K562 (cell line): ENCODE data around the gene ERVK3-1. TPM values are rescaled to one million over a fixed set of nuclear protein-coding genes. Genes with fewer than 3 reads are reported as not detected.

Experiments used
- ADNP ChIP-seq: fragments of 200-800 bp; sonication (Bioruptor generic); IDR thresholded peaks from 2 replicates; pipeline ENCODE4 v1.6.1; 2016; ENCODE audit warnings: missing genetic modification characterization, missing compliant biosample characterization
- ATF1 ChIP-seq, 2 experiments: fragments of 450-650 bp in 1 of 2; IDR thresholded peaks; 2 replicates each; pipeline ENCODE4 v1.6.1; 2016; ENCODE audit warnings: missing compliant biosample characterization in 1 of 2, missing genetic modification characterization in 1 of 2
- CBX1 ChIP-seq: sonication (generic); IDR thresholded peaks from 2 replicates; pipeline ENCODE4 v1.6.1; 2016; ENCODE audit warnings: antibody characterized with exemption, low read depth, mild to moderate bottlenecking
- ELF1 ChIP-seq: fragments of 200-800 bp; sonication (Bioruptor generic); IDR thresholded peaks from 2 replicates; pipeline ENCODE4 v1.6.1; 2016; ENCODE audit warnings: missing genetic modification characterization, missing compliant biosample characterization
- ELF2 ChIP-seq: fragments of 250-450 bp; sonication (Bioruptor Pico); IDR thresholded peaks from 2 replicates; pipeline ENCODE4 v1.5.0; 2021; ENCODE audit warnings: mild to moderate bottlenecking
- ETV1 ChIP-seq: fragments of 450-650 bp; conservative IDR thresholded peaks from 2 replicates; pipeline ENCODE4 v1.6.1; 2016; ENCODE audit warnings: missing genetic modification characterization, control low read depth, low read depth, missing compliant biosample characterization
- MITF ChIP-seq: IDR thresholded peaks from 2 replicates; pipeline ENCODE4 v1.6.1; 2014; ENCODE audit warnings: antibody characterized with exemption
- NFIX ChIP-seq: fragments of 250-450 bp; sonication (Bioruptor Pico); IDR thresholded peaks from 2 replicates; pipeline ENCODE4 v1.4.0; 2020; ENCODE audit warnings: low read depth, mild to moderate bottlenecking, moderate library complexity
- PHTF2 ChIP-seq: fragments of 250-450 bp; sonication (Bioruptor Pico); IDR thresholded peaks from 2 replicates; pipeline ENCODE4 v1.5.0; 2021; ENCODE audit warnings: mild to moderate bottlenecking
- POLR2H ChIP-seq: IDR thresholded peaks from 2 replicates; pipeline ENCODE4 v1.6.1; 2016; ENCODE audit warnings: missing genetic modification characterization, low read depth, mild to moderate bottlenecking, control low read depth, missing compliant biosample characterization, moderate library complexity
- PPARD ChIP-seq: fragments of 250-450 bp; sonication (Bioruptor Pico); IDR thresholded peaks from 2 replicates; pipeline ENCODE4 v1.8.0; 2022; ENCODE audit warnings: inconsistent platforms, mild to moderate bottlenecking, moderate library complexity
- PRPF4 ChIP-seq: fragments of 200-400 bp; formaldehyde crosslinking; IDR thresholded peaks from one replicate; pipeline ENCODE4 v1.6.1; 2017; ENCODE audit warnings: low read length, low read depth, mild to moderate bottlenecking; ENCODE audit not compliant: insufficient read depth, poor library complexity, severe bottlenecking
- RFX5 ChIP-seq: IDR thresholded peaks from 2 replicates; pipeline ENCODE4 v1.6.1; 2011; ENCODE audit warnings: low read depth, mild to moderate bottlenecking, improper control_type of control experiment, low read length
- SMARCB1 ChIP-seq: IDR thresholded peaks from 2 replicates; pipeline ENCODE4 v1.6.1; 2011; ENCODE audit warnings: improper control_type of control experiment, low read depth; ENCODE audit not compliant: insufficient read length
- SRSF1 ChIP-seq: fragments of 200-400 bp; formaldehyde crosslinking; IDR thresholded peaks from 2 replicates; pipeline ENCODE4 v1.6.1; 2017; ENCODE audit warnings: mild to moderate bottlenecking, low read depth, low read length, moderate library complexity
- TCF3 ChIP-seq: sonication (generic); formaldehyde crosslinking; IDR thresholded peaks from 2 replicates; pipeline ENCODE4 v1.4.0; 2020; ENCODE audit warnings: mild to moderate bottlenecking, missing genetic modification reagents
- XRCC5 ChIP-seq: fragments of 200-400 bp; formaldehyde crosslinking; IDR thresholded peaks from 2 replicates; pipeline ENCODE4 v1.6.1; 2017; ENCODE audit warnings: low read depth, mild to moderate bottlenecking, low read length
- ZBTB9 ChIP-seq: fragments of 450-650 bp; formaldehyde crosslinking; IDR thresholded peaks from 2 replicates; pipeline ENCODE4 v1.4.0; 2020; ENCODE audit warnings: mild to moderate bottlenecking, moderate library complexity
- ZEB2 ChIP-seq: fragments of 450-650 bp; IDR thresholded peaks from 2 replicates; pipeline ENCODE4 v1.6.1; 2016
- polyA plus RNA-seq, 8 experiments: library from polyadenylated mRNA; depleted of rRNA in 4 of 8; stranded (reverse) in 5 of 8; unstranded in 3 of 8; fragments of >200 nt; fragmentation: Nextera tagmentation in 2 of 8; fragmentation: Illumina TruSeq in 1 of 8; extraction: Ambion mirVana in 2 of 8; extraction: Trizol in 1 of 8; gene quantifications; 2 replicates each; pipeline versions ENCODE4 v1.2.1 to v1.2.3, GENCODE V29; 2011 to 2014; ENCODE audit warnings: inconsistent platforms in 1 of 8, missing spikeins in 1 of 8
- total RNA-seq, 7 experiments: library from RNA; depleted of rRNA in 6 of 7; stranded (reverse); fragments of >200 nt in 6 of 7; fragmentation: Illumina TruSeq in 2 of 7; extraction: Trizol in 2 of 7; gene quantifications; 2 replicates each; pipeline versions ENCODE4 v1.2.1 to v1.2.3, GENCODE V29; 2011 to 2021; ENCODE audit warnings: low replicate concordance in 1 of 7
- TF ChIP-seq, protein P1 (sequence below), 2 experiments: fragments of 150-350 bp in 1 of 2; IDR thresholded peaks; 2 replicates each; pipeline ENCODE4 v1.6.1; 2012 to 2016; ENCODE audit warnings: low read depth in 2 of 2, low read length in 2 of 2, mild to moderate bottlenecking in 1 of 2, moderate library complexity in 1 of 2
- TF ChIP-seq, protein P2 (sequence below): sonication (generic); formaldehyde crosslinking; IDR thresholded peaks from 2 replicates; pipeline ENCODE4 v1.8.0; 2022; ENCODE audit warnings: mild to moderate bottlenecking, missing genetic modification reagents

ERVK3-1 gene
- total and polyA plus RNA-seq, 9 of the 15 experiments (the other 6 are each of a cell fraction or from before 2014, with no cell fraction given) = 87.6 to 299 (median 119) TPM

- TF ChIP-seq, protein P1, sequence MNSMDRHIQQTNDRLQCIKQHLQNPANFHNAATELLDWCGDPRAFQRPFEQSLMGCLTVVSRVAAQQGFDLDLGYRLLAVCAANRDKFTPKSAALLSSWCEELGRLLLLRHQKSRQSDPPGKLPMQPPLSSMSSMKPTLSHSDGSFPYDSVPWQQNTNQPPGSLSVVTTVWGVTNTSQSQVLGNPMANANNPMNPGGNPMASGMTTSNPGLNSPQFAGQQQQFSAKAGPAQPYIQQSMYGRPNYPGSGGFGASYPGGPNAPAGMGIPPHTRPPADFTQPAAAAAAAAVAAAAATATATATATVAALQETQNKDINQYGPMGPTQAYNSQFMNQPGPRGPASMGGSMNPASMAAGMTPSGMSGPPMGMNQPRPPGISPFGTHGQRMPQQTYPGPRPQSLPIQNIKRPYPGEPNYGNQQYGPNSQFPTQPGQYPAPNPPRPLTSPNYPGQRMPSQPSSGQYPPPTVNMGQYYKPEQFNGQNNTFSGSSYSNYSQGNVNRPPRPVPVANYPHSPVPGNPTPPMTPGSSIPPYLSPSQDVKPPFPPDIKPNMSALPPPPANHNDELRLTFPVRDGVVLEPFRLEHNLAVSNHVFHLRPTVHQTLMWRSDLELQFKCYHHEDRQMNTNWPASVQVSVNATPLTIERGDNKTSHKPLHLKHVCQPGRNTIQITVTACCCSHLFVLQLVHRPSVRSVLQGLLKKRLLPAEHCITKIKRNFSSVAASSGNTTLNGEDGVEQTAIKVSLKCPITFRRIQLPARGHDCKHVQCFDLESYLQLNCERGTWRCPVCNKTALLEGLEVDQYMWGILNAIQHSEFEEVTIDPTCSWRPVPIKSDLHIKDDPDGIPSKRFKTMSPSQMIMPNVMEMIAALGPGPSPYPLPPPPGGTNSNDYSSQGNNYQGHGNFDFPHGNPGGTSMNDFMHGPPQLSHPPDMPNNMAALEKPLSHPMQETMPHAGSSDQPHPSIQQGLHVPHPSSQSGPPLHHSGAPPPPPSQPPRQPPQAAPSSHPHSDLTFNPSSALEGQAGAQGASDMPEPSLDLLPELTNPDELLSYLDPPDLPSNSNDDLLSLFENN (IDR thresholded peaks at IDR 0.05; ENCODE audit: low read depth in 2 of 2, low read length in 2 of 2) = 0 out of 4 replicates have a peak, but pooled peaks of 1 of the 2 experiments have one; percentile 33
- TF ChIP-seq PPARD (CRISPR knock-in tag) (no peak), POLR2H (0 out of 2 replicates have a peak, but pooled peaks have one; percentile 41), NFIX (CRISPR knock-in tag) (no peak), PRPF4 (no peak), PHTF2 (no peak), ELF1 (tag) (peak; percentile 84), MITF (no peak; the same call in 1 of the 2 replicates), ZBTB9 (CRISPR knock-in tag) (peak; percentile 75; the same call in 1 of the 2 replicates), CBX1 (peak; percentile 92; the same call in 1 of the 2 replicates), RFX5 (no peak), ADNP (tag) (no peak), SRSF1 (no peak), ELF2 (CRISPR knock-in tag) (no peak), ZEB2 (peak; percentile 98), SMARCB1 (no peak), ETV1 (tag) (peak; percentile 83), XRCC5 (no peak; the same call in 1 of the 2 replicates), TCF3 (CRISPR knock-in tag) (peak; percentile 31; the same call in 1 of the 2 replicates), ATF1 (CRISPR knock-in tag; IDR thresholded peaks at IDR 0.05) (peak; percentile 75), ATF1 (tag; IDR thresholded peaks at IDR 0.05) (peak; percentile 99)
- TF ChIP-seq, protein P2, sequence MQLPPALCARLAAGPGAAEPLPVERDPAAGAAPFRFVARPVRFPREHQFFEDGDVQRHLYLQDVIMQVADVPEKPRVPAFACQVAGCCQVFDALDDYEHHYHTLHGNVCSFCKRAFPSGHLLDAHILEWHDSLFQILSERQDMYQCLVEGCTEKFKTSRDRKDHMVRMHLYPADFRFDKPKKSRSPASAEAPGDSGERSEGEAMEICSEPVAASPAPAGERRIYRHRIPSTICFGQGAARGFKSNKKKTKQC (CRISPR knock-in tag) = peak; percentile 60
Measured at GRCh38 chr19:58326914-58327726, 21.9 kb downstream of the ERVK3-1 start, which contains the start of gene ZSCAN22 (continued).
